Measurements from ENCODE around the gene JARID2. TPM values are rescaled to one million over a fixed set of nuclear protein-coding genes. Genes with fewer than 3 reads are reported as not detected.

JARID2 gene
- total and polyA plus RNA-seq, 2 of the 13 experiments (the other 11 are each of a cell fraction or from before 2014, with no cell fraction given) = 7.5 to 10.3 TPM

DNA sequence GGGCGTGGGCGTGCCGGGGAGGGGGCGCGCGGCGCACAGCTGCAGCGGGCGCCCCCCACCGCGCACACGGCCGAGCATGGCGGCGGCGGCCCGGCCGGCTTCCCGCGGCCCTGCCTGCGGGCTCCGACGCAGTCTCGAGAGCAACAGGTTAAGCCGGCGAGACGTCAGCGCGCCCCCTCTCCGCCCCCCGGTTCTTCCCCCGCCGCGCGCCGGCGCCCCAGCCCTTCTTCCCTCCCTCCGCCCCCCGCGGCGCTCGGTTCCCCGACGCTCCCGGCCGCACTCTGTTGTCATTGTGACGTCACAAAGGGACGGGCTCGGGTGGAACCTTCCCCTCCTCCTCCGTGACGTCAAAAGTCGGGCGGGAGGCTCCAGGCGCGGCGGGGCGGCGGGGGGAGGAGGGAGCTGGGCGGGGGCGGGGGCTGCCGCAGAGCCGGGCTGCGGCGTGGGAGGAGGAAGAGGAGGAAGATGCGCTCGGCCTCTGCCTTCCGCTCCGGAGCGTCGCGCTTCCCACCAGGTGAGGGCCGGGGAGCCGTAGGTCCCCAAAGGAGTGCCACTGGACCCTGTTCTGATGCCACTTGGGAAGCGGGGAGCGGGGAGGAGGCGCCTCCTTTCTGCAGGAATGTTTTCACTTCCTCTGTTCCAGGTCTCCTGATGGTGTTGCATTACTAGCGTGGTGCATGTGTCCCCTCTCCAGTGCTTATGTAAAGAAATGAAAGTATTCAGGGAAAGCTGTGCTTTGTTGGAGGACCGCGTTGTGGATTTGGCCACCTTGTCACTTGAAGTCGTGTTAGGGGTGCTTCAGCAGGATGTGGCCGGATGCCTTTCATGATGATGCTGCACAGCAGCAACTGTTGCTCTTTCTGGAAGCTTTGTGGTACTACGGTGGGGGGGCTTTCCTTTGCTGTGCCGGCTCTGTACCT is 2.8 kb downstream of the JARID2 start (continued):
- TF ChIP-seq, protein P1, sequence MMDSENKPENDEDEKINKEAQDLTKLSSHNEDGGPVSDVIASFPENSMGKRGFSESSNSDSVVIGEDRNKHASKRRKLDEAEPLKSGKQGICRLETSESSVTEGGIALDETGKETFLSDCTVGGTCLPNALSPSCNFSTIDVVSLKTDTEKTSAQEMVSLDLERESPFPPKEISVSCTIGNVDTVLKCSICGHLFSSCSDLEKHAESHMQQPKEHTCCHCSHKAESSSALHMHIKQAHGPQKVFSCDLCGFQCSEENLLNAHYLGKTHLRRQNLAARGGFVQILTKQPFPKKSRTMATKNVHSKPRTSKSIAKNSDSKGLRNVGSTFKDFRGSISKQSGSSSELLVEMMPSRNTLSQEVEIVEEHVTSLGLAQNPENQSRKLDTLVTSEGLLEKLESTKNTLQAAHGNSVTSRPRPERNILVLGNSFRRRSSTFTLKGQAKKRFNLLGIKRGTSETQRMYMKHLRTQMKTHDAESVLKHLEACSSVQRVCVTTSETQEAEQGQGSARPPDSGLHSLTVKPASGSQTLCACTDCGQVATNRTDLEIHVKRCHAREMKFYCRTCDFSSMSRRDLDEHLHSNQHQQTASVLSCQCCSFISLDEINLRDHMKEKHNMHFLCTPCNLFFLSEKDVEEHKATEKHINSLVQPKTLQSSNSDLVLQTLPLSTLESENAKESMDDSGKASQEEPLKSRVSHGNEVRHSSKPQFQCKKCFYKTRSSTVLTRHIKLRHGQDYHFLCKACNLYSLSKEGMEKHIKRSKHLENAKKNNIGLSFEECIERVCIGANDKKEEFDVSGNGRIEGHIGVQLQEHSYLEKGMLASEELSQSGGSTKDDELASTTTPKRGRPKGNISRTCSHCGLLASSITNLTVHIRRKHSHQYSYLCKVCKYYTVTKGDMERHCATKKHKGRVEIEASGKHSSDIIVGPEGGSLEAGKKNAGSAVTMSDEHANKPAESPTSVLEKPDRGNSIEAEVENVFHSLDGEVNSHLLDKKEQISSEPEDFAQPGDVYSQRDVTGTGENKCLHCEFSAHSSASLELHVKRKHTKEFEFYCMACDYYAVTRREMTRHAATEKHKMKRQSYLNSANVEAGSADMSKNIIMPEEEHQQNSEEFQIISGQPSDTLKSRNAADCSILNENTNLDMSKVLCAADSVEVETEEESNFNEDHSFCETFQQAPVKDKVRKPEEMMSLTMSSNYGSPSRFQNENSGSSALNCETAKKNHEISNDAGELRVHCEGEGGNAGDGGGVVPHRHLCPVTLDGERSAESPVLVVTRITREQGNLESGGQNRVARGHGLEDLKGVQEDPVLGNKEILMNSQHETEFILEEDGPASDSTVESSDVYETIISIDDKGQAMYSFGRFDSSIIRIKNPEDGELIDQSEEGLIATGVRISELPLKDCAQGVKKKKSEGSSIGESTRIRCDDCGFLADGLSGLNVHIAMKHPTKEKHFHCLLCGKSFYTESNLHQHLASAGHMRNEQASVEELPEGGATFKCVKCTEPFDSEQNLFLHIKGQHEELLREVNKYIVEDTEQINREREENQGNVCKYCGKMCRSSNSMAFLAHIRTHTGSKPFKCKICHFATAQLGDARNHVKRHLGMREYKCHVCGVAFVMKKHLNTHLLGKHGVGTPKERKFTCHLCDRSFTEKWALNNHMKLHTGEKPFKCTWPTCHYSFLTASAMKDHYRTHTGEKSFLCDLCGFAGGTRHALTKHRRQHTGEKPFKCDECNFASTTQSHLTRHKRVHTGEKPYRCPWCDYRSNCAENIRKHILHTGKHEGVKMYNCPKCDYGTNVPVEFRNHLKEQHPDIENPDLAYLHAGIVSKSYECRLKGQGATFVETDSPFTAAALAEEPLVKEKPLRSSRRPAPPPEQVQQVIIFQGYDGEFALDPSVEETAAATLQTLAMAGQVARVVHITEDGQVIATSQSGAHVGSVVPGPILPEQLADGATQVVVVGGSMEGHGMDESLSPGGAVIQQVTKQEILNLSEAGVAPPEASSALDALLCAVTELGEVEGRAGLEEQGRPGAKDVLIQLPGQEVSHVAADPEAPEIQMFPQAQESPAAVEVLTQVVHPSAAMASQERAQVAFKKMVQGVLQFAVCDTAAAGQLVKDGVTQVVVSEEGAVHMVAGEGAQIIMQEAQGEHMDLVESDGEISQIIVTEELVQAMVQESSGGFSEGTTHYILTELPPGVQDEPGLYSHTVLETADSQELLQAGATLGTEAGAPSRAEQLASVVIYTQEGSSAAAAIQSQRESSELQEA (CRISPR knock-in tag; IDR thresholded peaks at IDR 0.05; ENCODE audit: not compliant biosample characterization) = peak; percentile 24
- TF ChIP-seq ZNF296 (CRISPR knock-in tag; conservative IDR thresholded peaks at IDR 0.05) (no peak), ZNF644 (CRISPR knock-in tag; IDR thresholded peaks at IDR 0.05; ENCODE audit: low read depth) (no peak), PRPF4 (IDR thresholded peaks at IDR 0.05; ENCODE audit: low read depth, low read length, poor library complexity, severe bottlenecking) (no peak), ZKSCAN8 (CRISPR knock-in tag; IDR thresholded peaks at IDR 0.05; ENCODE audit: borderline replicate concordance) (no peak), FOXA3 (CRISPR knock-in tag; IDR thresholded peaks at IDR 0.05) (peak; percentile 40), PTBP1 (IDR thresholded peaks at IDR 0.05; ENCODE audit: low read depth, low read length, poor library complexity, severe bottlenecking) (no peak), XRCC5 (optimal IDR thresholded peaks at IDR 0.05; ENCODE audit: low read length) (no peak), ZZZ3 (CRISPR knock-in tag; IDR thresholded peaks at IDR 0.05; ENCODE audit: borderline replicate concordance) (no peak)
- TF ChIP-seq, protein P2, sequence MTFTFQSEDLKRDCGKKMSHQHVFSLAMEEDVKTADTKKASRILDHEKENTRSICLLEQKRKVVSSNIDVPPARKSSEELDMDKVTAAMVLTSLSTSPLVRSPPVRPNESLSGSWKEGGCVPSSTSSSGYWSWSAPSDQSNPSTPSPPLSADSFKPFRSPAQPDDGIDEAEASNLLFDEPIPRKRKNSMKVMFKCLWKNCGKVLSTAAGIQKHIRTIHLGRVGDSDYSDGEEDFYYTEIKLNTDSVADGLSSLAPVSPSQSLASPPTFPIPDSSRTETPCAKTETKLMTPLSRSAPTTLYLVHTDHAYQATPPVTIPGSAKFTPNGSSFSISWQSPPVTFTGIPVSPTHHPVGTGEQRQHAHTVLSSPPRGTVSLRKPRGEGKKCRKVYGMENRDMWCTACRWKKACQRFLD (CRISPR knock-in tag; IDR thresholded peaks at IDR 0.05; ENCODE audit: borderline replicate concordance) = 0 out of 2 replicates have a peak, but pooled peaks have one; percentile 74
- TF ChIP-seq, protein P3, sequence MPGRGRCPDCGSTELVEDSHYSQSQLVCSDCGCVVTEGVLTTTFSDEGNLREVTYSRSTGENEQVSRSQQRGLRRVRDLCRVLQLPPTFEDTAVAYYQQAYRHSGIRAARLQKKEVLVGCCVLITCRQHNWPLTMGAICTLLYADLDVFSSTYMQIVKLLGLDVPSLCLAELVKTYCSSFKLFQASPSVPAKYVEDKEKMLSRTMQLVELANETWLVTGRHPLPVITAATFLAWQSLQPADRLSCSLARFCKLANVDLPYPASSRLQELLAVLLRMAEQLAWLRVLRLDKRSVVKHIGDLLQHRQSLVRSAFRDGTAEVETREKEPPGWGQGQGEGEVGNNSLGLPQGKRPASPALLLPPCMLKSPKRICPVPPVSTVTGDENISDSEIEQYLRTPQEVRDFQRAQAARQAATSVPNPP (CRISPR knock-in tag; IDR thresholded peaks at IDR 0.05) = no peak
- TF ChIP-seq, protein P4, sequence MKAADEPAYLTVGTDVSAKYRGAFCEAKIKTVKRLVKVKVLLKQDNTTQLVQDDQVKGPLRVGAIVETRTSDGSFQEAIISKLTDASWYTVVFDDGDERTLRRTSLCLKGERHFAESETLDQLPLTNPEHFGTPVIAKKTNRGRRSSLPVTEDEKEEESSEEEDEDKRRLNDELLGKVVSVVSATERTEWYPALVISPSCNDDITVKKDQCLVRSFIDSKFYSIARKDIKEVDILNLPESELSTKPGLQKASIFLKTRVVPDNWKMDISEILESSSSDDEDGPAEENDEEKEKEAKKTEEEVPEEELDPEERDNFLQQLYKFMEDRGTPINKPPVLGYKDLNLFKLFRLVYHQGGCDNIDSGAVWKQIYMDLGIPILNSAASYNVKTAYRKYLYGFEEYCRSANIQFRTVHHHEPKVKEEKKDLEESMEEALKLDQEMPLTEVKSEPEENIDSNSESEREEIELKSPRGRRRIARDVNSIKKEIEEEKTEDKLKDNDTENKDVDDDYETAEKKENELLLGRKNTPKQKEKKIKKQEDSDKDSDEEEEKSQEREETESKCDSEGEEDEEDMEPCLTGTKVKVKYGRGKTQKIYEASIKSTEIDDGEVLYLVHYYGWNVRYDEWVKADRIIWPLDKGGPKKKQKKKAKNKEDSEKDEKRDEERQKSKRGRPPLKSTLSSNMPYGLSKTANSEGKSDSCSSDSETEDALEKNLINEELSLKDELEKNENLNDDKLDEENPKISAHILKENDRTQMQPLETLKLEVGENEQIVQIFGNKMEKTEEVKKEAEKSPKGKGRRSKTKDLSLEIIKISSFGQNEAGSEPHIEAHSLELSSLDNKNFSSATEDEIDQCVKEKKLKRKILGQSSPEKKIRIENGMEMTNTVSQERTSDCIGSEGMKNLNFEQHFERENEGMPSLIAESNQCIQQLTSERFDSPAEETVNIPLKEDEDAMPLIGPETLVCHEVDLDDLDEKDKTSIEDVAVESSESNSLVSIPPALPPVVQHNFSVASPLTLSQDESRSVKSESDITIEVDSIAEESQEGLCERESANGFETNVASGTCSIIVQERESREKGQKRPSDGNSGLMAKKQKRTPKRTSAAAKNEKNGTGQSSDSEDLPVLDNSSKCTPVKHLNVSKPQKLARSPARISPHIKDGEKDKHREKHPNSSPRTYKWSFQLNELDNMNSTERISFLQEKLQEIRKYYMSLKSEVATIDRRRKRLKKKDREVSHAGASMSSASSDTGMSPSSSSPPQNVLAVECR (CRISPR knock-in tag; IDR thresholded peaks at IDR 0.05; ENCODE audit: borderline replicate concordance) = peak; percentile 83; the same call in 1 of the 2 replicates

Measured in HepG2 (cell line).